IMR-90 (cell line): ENCODE measurements around the gene SOS1. TPM values are rescaled to one million over a fixed set of nuclear protein-coding genes. Genes with fewer than 3 reads are reported as not detected.

Experiments used
- ATAC-seq: fragments of 200-7000 bp; cut with Tn5 transposase; 2 replicates; pipeline ENCODE4 v1.9.1; 2020; ENCODE audit warnings: low read depth, mild to moderate bottlenecking, moderate library complexity
- BruUV-seq: library from RNA; stranded (reverse); fragments of 400-500 nt; replicated peaks from 2 replicates; lab custom pipeline; 2021; lab: Mats Ljungman, UMichigan
- CTCF ChIA-PET: fragments of 300-600 bp; formaldehyde crosslinking; extraction: SDS; loops from one replicate; lab custom pipeline; 2021; ENCODE audit warnings: antibody characterized with exemption; lab: Yijun Ruan, JAX
- POLR2A ChIA-PET: fragments of 300-600 bp; sonication (Branson Sonifier 250); formaldehyde crosslinking; loops from one replicate; lab custom pipeline; 2022; ENCODE audit warnings: antibody characterized with exemption; ENCODE audit not compliant: unreplicated experiment; lab: Charles Lee
- DNase-seq: peaks from one replicate; pipeline ENCODE4 v3.0.0; 2013
- H2AFZ ChIP-seq: replicated peaks from 2 replicates; pipeline ENCODE3; 2013; ENCODE audit warnings: low read length, mild to moderate bottlenecking; ENCODE audit not compliant: poor library complexity
- H2AK5ac ChIP-seq: 2 replicates; pipeline ENCODE4 v1.6.1; 2013; ENCODE audit warnings: low read depth, low read length, inconsistent platforms
- H2AK9ac ChIP-seq: replicated peaks from 2 replicates; pipeline ENCODE3; 2013; ENCODE audit warnings: mild to moderate bottlenecking, low read depth, low read length, moderate library complexity; ENCODE audit not compliant: poor library complexity
- H2BK120ac ChIP-seq: 2 replicates; pipeline ENCODE4 v1.6.1; 2013; ENCODE audit warnings: low read depth, low read length, inconsistent platforms
- H2BK15ac ChIP-seq: 3 replicates; pipeline ENCODE4 v1.6.1; 2013; ENCODE audit warnings: low read depth, low read length, inconsistent platforms
- H2BK20ac ChIP-seq: 2 replicates; pipeline ENCODE4 v1.6.1; 2013; ENCODE audit warnings: low read depth, mild to moderate bottlenecking, inconsistent platforms, low read length, moderate library complexity
- H2BK5ac ChIP-seq: 2 replicates; pipeline ENCODE4 v1.6.1; 2013; ENCODE audit warnings: mild to moderate bottlenecking, low read depth, low read length, inconsistent platforms; ENCODE audit not compliant: poor library complexity, severe bottlenecking
- H3K14ac ChIP-seq: replicated peaks from 2 replicates; pipeline ENCODE4 v1.6.1; 2013; ENCODE audit warnings: low read depth, low read length, inconsistent platforms
- H3K18ac ChIP-seq: 2 replicates; pipeline ENCODE4 v1.6.1; 2013; ENCODE audit warnings: low read depth, low read length, control low read depth
- H3K23ac ChIP-seq: 2 replicates; pipeline ENCODE4 v1.6.1; 2013; ENCODE audit warnings: low read depth, low read length, inconsistent platforms
- H3K27ac ChIP-seq: 2 replicates; pipeline ENCODE4 v1.5.1; 2013; ENCODE audit warnings: mild to moderate bottlenecking, control low read depth, low read length; ENCODE audit not compliant: insufficient read depth
- H3K27me3 ChIP-seq: 2 replicates; pipeline ENCODE4 v1.6.1; 2013; ENCODE audit warnings: low read length; ENCODE audit not compliant: control insufficient read depth, insufficient read depth
- H3K36me3 ChIP-seq: 2 replicates; pipeline ENCODE4 v1.6.1; 2013; ENCODE audit warnings: low read length, mixed read lengths; ENCODE audit not compliant: control insufficient read depth, insufficient read depth
- H3K4ac ChIP-seq: 2 replicates; pipeline ENCODE4 v1.6.1; 2013; ENCODE audit warnings: low read depth, low read length, inconsistent platforms
- H3K4me1 ChIP-seq: 2 replicates; pipeline ENCODE4 v1.6.1; 2013; ENCODE audit warnings: low read length, mixed read lengths; ENCODE audit not compliant: control insufficient read depth, insufficient read depth
- H3K4me2 ChIP-seq: 2 replicates; pipeline ENCODE4 v1.6.1; 2013; ENCODE audit warnings: low read depth, mild to moderate bottlenecking, control low read depth, low read length, moderate library complexity
- H3K4me3 ChIP-seq: 2 replicates; pipeline ENCODE4 v1.5.1; 2013; ENCODE audit warnings: low read depth, mild to moderate bottlenecking, control low read depth, low read length, moderate library complexity; ENCODE audit not compliant: insufficient read depth
- H3K56ac ChIP-seq: 2 replicates; pipeline ENCODE4 v1.6.1; 2013; ENCODE audit warnings: low read length, inconsistent platforms; ENCODE audit not compliant: insufficient read depth; ENCODE audit errors: extremely low read depth
- H3K79me1 ChIP-seq, 2 experiments: 2 replicates each; pipeline ENCODE4 v1.6.1; 2013; ENCODE audit warnings: low read length in 2 of 2, inconsistent platforms in 1 of 2, low read depth in 1 of 2
- H3K9ac ChIP-seq: 2 replicates; pipeline ENCODE4 v1.6.1; 2013; ENCODE audit warnings: low read depth, low read length, control low read depth
- H3K9me1 ChIP-seq: 2 replicates; pipeline ENCODE4 v1.6.1; 2013; ENCODE audit warnings: low read length, inconsistent platforms; ENCODE audit not compliant: insufficient read depth
- H3K9me3 ChIP-seq: 2 replicates; pipeline ENCODE4 v1.6.1; 2013; ENCODE audit warnings: low read length; ENCODE audit not compliant: control insufficient read depth, insufficient read depth
- H4K20me1 ChIP-seq: 2 replicates; pipeline ENCODE4 v1.6.1; 2013; ENCODE audit warnings: low read length, inconsistent platforms; ENCODE audit not compliant: insufficient read depth
- H4K5ac ChIP-seq: 2 replicates; pipeline ENCODE4 v1.6.1; 2013; ENCODE audit warnings: mild to moderate bottlenecking, low read depth, low read length, control low read depth
- H4K8ac ChIP-seq, 2 experiments: 2 replicates each; pipeline ENCODE4 v1.6.1; 2013; ENCODE audit warnings: low read depth in 2 of 2, low read length in 2 of 2, control low read depth in 1 of 2, inconsistent platforms in 1 of 2
- H4K91ac ChIP-seq: 2 replicates; pipeline ENCODE4 v1.6.1; 2013; ENCODE audit warnings: low read depth, low read length, inconsistent platforms; ENCODE audit not compliant: insufficient read depth
- NFE2L2 ChIP-seq: fragments of 150-350 bp; IDR thresholded peaks from 2 replicates; pipeline ENCODE4 v1.6.1; 2016; ENCODE audit warnings: low read depth, mild to moderate bottlenecking, low read length
- SMC3 ChIP-seq: fragments of 150-350 bp; IDR thresholded peaks from 2 replicates; pipeline ENCODE4 v1.6.1; 2016; ENCODE audit warnings: low read depth, mild to moderate bottlenecking, antibody characterized with exemption, low read length, moderate library complexity
- WGBS, 2 experiments: methylation state at CpG; one replicate each; pipeline versions ENCODE4 v1.1.5 to v1.1.7; 2013; ENCODE audit warnings: missing lambda C conversion rate in 2 of 2; ENCODE audit not compliant: insufficient read length in 1 of 2; ENCODE audit errors: extremely low coverage in 2 of 2; 5-methylcytosine and 5-hydroxymethylcytosine counted together
- dilution Hi-C: fragments of 300-500 bp; cut with HindIII; formaldehyde crosslinking; loops from one replicate; pipeline ENCODE4 v1.14.3; 2018; ENCODE audit warnings: low sequenced_read_pairs; ENCODE audit not compliant: unreplicated experiment
- in situ Hi-C: fragments of 300-500 bp; cut with MboI; formaldehyde crosslinking; loops from 3 replicates; pipeline ENCODE4 v1.14.3; 2019; ENCODE audit warnings: low sequenced_read_pairs, inconsistent platforms, mixed read lengths
- intact Hi-C: fragments of 100-400 bp; cut with micrococcal nuclease; formaldehyde crosslinking; loops from 2 replicates; pipeline ENCODE4 v1.10.0; 2022
- polyA plus RNA-seq, 3 experiments: library from polyadenylated mRNA; depleted of rRNA; stranded (reverse); fragments of >200 nt; gene quantifications; 2 replicates each; pipeline ENCODE4 v1.2.3, GENCODE V29; 2012; ENCODE audit warnings: low replicate concordance in 1 of 3
- total RNA-seq: library from RNA; depleted of rRNA; stranded (reverse); fragments of >200 nt; gene quantifications from 2 replicates; pipeline ENCODE4 v1.2.3, GENCODE V29; 2012
- TF ChIP-seq, protein P1 (sequence below): fragments of 150-350 bp; IDR thresholded peaks from 2 replicates; pipeline ENCODE4 v1.6.1; 2016; ENCODE audit warnings: low read depth, mild to moderate bottlenecking, low read length, moderate library complexity, borderline replicate concordance

SOS1 gene
- total and polyA plus RNA-seq, 2 of the 4 experiments (the other 2 are of a cell fraction): 8.2 to 11.2 TPM

- Histone ChIP-seq H4K8ac (no peak overlapping the region), H2AK5ac (no peak overlapping the region), H2BK5ac (no peak overlapping the region), H2AK9ac (no peak overlapping the region), H3K9me1 (no peaks in the 10 kb centered on the region; the same call in 1 of the 2 replicates), H3K27me3 (no peaks in the 10 kb centered on the region), H3K4me3 (no peak overlapping the region), H3K14ac (no peak overlapping the region), H3K56ac (no peak overlapping the region), H3K36me3 (peaks cover 6% of the 10 kb centered on the region; the same call in 1 of the 2 replicates), H3K4ac (no peak overlapping the region), H3K9me3 (no peaks in the 10 kb centered on the region), H2AFZ (no peak overlapping the region), H4K5ac (no peak overlapping the region), H3K23ac (no peak overlapping the region), H3K18ac (no peak overlapping the region), H3K79me1 (no peaks in the 10 kb centered on the region), H2BK20ac (no peak overlapping the region), H3K9ac (no peak overlapping the region), H4K91ac (no peak overlapping the region), H3K27ac (no peak overlapping the region), H3K4me2 (no peak overlapping the region), H3K4me1 (no peaks in the 10 kb centered on the region), H2BK120ac (no peak overlapping the region), H4K20me1 (no peaks in the 10 kb centered on the region), H2BK15ac (no peak overlapping the region)
- no peak for TF ChIP-seq NFE2L2
- TF ChIP-seq, protein P1, sequence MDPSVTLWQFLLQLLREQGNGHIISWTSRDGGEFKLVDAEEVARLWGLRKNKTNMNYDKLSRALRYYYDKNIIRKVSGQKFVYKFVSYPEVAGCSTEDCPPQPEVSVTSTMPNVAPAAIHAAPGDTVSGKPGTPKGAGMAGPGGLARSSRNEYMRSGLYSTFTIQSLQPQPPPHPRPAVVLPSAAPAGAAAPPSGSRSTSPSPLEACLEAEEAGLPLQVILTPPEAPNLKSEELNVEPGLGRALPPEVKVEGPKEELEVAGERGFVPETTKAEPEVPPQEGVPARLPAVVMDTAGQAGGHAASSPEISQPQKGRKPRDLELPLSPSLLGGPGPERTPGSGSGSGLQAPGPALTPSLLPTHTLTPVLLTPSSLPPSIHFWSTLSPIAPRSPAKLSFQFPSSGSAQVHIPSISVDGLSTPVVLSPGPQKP: no peak
- no peak for TF ChIP-seq SMC3
- no TSS peak for BruUV-seq
- WGBS, 2 experiments: no CpG with 5 or more reads among the region's 3 CpGs
- POLR2A ChIA-PET: no interaction called here
- DNase-seq: no peak
- no peak for ATAC-seq
- in situ Hi-C loops: no loop called here
- intact Hi-C loops: no loop called here
- dilution Hi-C loops: no loop called here
- CTCF ChIA-PET: no interaction called here
Measured at GRCh38 chr2:39023649-39024048, 97.2 kb downstream of the SOS1 start.
